Activated B cell treated with CpG ODN at 0.5 μM for 24 hours (primary cell): ENCODE measurements around the gene SLC25A29. TPM values are rescaled to one million over a fixed set of nuclear protein-coding genes. Genes with fewer than 3 reads are reported as not detected.

Source experiments
- ATAC-seq: fragments of 200-7000 bp; cut with Tn5 transposase; one replicate; pipeline ENCODE4 v1.10.0; 2021; ENCODE audit warnings: low read depth, mild to moderate bottlenecking, moderate library complexity
- CTCF ChIA-PET: fragments of 350-600 bp; sonication (Branson Sonifier 250); formaldehyde crosslinking; loops from one replicate; lab custom pipeline; 2021; ENCODE audit warnings: antibody characterized with exemption; lab: Charles Lee
- POLR2A ChIA-PET: fragments of 350-600 bp; sonication (Branson Sonifier 250); formaldehyde crosslinking; loops from one replicate; lab custom pipeline; 2021; ENCODE audit warnings: antibody characterized with exemption; lab: Charles Lee
- DNase-seq: peaks from one replicate; pipeline ENCODE4 v3.0.0; 2022
- H3K27ac Mint-ChIP-seq: one replicate; pipeline ENCODE4 v1.8.0; 2020; ENCODE audit warnings: mixed read lengths
- H3K27me3 Mint-ChIP-seq: one replicate; pipeline ENCODE4 v1.8.0; 2021; ENCODE audit warnings: mixed read lengths
- H3K36me3 Mint-ChIP-seq: one replicate; pipeline ENCODE4 v1.8.0; 2021; ENCODE audit warnings: low read depth, mixed read lengths
- H3K4me1 Mint-ChIP-seq: one replicate; pipeline ENCODE4 v1.8.0; 2021; ENCODE audit warnings: mixed read lengths
- H3K4me3 Mint-ChIP-seq: one replicate; pipeline ENCODE4 v1.8.0; 2020; ENCODE audit warnings: mild to moderate bottlenecking, mixed read lengths
- H3K9me3 Mint-ChIP-seq: one replicate; pipeline ENCODE4 v1.8.0; 2020; ENCODE audit warnings: mixed read lengths
- intact Hi-C: fragments of 100-400 bp; cut with micrococcal nuclease; formaldehyde crosslinking; loops from one replicate; pipeline ENCODE4 v1.15.1; 2024
- total RNA-seq: library from RNA; stranded (reverse); gene quantifications from 2 replicates; pipeline ENCODE4 v1.2.3, GENCODE V29; 2022
- TF ChIP-seq, protein P1 (sequence below): fragments of 200-600 bp; IDR thresholded peaks from one replicate; pipeline ENCODE4 v1.8.0; 2022; ENCODE audit warnings: antibody characterized with exemption, mild to moderate bottlenecking

The SLC25A29 gene
- total RNA-seq, 1 donor from 2014 or later = 28.8 TPM

DNA sequence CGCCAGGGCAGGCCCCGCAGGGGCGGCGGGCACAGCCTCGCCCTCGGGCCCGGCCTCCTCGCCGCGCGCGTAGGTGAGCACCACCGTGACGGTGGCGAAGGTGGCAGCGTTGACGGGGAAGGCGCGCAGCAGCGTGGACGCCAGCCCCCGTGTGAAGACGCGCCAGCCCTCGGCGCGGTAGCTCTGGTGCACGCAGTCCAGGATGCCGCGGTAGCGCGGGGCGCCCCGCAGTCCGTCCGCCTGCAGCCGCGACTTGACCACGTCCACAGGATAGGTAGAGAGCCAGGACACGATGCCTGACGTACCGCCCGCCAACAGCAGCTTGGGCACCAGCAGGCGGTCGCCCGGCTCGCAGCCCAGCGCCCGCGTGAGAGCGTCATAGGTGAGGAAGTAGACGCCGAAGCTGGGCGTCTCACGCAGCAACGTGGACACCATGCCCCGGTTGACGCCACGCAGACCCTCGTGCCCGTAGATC is 13.9 kb downstream of the SLC25A29 start:
- no peak for ATAC-seq
- Mint-ChIP-seq H3K27me3 (no peaks in the 10 kb centered on the region), H3K4me3 (no peak overlapping the region), H3K27ac (no peak overlapping the region), H3K36me3 (peaks cover 2% of the 10 kb centered on the region), H3K9me3 (no peaks in the 10 kb centered on the region), H3K4me1 (peaks cover 39% of the 10 kb centered on the region)
- intact Hi-C loops = no loop called here
- ChIA-PET CTCF (no interaction called here), POLR2A (no interaction called here)
- DNase-seq = no peak
- TF ChIP-seq, protein P1, sequence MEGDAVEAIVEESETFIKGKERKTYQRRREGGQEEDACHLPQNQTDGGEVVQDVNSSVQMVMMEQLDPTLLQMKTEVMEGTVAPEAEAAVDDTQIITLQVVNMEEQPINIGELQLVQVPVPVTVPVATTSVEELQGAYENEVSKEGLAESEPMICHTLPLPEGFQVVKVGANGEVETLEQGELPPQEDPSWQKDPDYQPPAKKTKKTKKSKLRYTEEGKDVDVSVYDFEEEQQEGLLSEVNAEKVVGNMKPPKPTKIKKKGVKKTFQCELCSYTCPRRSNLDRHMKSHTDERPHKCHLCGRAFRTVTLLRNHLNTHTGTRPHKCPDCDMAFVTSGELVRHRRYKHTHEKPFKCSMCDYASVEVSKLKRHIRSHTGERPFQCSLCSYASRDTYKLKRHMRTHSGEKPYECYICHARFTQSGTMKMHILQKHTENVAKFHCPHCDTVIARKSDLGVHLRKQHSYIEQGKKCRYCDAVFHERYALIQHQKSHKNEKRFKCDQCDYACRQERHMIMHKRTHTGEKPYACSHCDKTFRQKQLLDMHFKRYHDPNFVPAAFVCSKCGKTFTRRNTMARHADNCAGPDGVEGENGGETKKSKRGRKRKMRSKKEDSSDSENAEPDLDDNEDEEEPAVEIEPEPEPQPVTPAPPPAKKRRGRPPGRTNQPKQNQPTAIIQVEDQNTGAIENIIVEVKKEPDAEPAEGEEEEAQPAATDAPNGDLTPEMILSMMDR = no peak

DNA sequence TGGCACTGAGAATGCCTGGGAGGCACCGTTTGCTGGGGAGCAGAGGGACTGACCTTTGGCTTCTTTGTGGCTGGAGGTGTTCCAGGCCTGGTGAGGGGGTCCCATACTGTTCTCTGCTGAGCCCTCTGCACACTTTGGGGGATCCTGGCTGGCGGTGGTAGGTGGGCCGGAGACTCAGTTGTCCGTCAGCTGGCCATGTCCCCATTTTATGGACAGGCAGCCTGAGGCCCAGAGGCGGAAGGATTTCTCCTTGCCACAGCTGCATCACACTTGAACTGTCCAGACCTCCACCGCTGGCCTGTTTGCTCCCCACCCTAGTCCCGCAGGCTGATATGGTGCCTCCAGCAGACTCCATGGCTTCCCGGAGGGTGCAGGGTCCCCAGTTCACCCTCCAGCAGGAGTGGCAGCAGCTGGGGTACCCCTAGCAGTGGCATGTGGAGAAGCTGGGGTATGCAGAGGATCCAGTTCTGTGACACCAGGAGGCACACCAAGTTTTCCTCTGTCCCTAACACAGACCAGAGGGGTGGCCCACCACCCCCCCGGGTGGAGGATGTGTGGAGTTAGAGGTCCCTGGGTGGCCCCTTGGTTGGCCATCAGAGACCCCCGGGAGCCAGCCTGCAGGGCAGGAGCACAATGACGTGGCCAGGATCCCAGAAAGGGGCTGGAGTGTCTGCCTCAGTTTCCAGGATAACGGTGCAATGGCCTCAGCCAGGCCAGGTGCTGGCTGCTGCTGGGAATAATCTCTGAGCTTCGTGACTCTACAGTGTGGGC is 14.8 kb downstream of the SLC25A29 start:
- no peaks in the 10 kb centered on the region for H3K27me3 Mint-ChIP-seq
- peaks cover 2% of the 10 kb centered on the region for H3K36me3 Mint-ChIP-seq
- TF ChIP-seq, protein P1 = no peak
- H3K27ac Mint-ChIP-seq = no peak overlapping the region
- no peaks in the 10 kb centered on the region for H3K9me3 Mint-ChIP-seq
- CTCF ChIA-PET = no interaction called here
- DNase-seq (no peak), ATAC-seq (no peak)
- POLR2A ChIA-PET = no interaction called here
- peaks cover 30% of the 10 kb centered on the region for H3K4me1 Mint-ChIP-seq
- intact Hi-C loops = no loop called here
- H3K4me3 Mint-ChIP-seq = no peak overlapping the region

DNA sequence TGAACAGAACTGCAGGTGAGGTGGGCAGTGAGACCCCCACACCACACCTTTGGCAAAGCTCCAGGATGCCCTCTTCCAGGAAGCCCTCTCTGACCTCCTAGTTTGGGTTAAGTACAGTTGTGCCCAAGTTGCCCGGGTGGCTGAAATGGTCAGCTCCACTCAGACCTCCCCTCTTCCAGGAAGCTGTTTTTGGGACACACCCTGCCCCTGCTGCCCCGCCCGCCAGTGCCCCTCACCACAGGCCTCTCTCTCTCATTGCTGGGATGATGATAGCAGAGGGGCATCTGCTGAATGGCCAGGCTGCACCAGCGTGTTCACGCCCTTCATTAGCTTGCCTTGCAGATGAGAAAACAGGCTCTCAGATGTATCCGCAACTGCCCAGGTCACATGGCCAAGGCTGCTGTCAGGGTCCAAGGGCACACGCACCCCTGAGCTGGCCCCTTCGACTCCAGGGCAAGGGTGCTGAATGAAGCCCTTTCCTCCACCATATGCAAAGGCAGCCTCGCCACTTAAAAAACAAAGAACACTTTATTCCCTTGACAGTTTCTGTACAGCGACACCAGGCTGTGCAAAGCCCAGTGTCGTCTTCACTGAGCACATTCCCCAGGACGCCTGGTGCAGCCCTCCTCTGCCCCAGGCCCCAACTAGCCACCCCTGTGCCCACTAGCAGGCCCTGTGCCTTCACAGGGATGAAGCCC is 15.5 kb downstream of the SLC25A29 start:
- peaks cover 2% of the 10 kb centered on the region for H3K36me3 Mint-ChIP-seq
- DNase-seq = no peak

DNA sequence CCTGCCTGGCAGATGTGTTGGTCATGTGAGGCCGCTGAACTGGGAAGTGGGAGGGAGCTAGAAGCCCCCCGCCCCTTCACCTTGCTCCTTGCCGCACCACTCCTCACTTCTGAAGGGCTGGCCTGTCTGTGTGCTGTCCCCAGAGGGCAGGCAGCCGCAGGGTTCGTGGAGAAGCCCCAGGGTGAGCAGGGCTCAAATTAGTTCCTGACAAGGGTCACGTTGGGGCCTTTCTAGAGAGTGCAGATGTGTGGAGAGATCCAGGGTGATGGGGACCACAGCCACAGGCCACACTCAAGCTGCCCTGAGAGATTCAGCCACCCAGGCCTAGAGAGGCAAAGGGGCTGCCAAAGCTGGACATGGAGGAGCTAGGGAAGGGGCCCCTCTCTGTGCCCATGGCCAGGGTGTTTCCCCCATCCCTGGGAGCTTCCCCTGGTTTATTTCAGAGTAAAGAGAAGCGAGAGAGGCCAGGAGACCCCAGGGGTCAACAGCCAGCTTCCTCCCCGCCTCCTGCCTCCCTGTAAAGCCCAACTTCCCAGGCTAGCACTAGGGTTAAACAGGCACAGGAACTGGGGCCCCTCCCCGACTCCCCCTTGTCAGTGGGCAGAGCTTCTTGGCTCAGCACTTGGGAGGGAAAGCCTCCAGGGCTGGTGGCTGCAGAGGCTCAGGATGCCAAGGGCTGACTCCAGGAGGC is 16.2 kb downstream of the SLC25A29 start:
- DNase-seq (no peak), ATAC-seq (no peak)
- H3K27ac Mint-ChIP-seq = no peak overlapping the region
- POLR2A ChIA-PET = interaction anchor here (0.7 to 0.8 kb wide), 2 partner anchors 8 to 280 kb away, joined by 4 to 6 read pairs; no protein-coding TSS in a partner anchor
- peaks cover 23% of the 10 kb centered on the region for H3K4me1 Mint-ChIP-seq
- H3K36me3 Mint-ChIP-seq = peaks cover 2% of the 10 kb centered on the region
- intact Hi-C loops = loop anchor here (5.0 kb wide), 1 partner anchor 308 kb away; no protein-coding TSS in a partner anchor
- H3K27me3 Mint-ChIP-seq = no peaks in the 10 kb centered on the region
- H3K4me3 Mint-ChIP-seq = no peak overlapping the region
- TF ChIP-seq, protein P1 = no peak
- CTCF ChIA-PET = no interaction called here
- no peaks in the 10 kb centered on the region for H3K9me3 Mint-ChIP-seq

More for the DNA sequence above, 15.5 kb downstream of the SLC25A29 start:
- no peak for ATAC-seq
- H3K4me3 Mint-ChIP-seq = no peak overlapping the region
- CTCF ChIA-PET = no interaction called here
- H3K4me1 Mint-ChIP-seq = peaks cover 27% of the 10 kb centered on the region
- intact Hi-C loops = no loop called here
- TF ChIP-seq, protein P1 = no peak
- POLR2A ChIA-PET = no interaction called here
- H3K27me3 Mint-ChIP-seq = no peaks in the 10 kb centered on the region
- no peaks in the 10 kb centered on the region for H3K9me3 Mint-ChIP-seq
- H3K27ac Mint-ChIP-seq = no peak overlapping the region
